ENCODE measurements around the gene PTPRO. TPM values are rescaled to one million over a fixed set of nuclear protein-coding genes. Genes with fewer than 3 reads are reported as not detected.

The PTPRO gene
- total RNA-seq, 1 experiment from 2014 or later = 0.52 TPM

DNA sequence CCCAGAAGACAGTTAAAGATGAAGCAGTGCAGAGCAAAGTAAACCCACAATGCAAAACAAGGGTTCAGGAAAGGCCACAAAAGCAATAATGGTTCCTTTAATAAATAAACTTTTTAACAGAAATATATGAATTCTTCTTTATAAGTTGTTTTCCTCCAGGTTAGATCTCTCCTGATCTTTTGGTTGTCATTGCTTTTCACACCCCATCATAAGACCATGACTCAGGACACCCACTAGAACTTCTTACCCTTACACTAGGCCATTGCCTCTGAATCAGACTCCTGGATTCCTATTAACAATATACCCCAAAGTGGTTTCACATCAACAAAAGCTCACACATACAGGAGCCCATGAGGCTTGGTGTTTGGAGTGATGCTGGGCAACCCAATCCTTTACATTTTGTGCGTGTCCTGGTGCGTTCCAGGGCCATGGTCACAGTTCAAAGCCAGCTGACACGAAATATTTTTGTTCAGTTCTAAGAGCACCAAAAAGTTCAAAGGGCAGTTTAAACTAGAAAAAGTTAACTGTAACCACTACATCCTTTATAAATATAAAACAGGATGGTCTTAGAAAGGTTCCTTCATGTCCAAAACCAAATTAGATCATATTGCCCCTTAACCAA, 279.9 kb downstream of the PTPRO start:
- Histone ChIP-seq H4K20me1 (ENCODE audit: control insufficient read depth, insufficient read depth, insufficient read length) (no peaks in the 10 kb centered on the region), H3K79me1 (ENCODE audit: insufficient read depth, low read depth, low read length, poor library complexity, severe bottlenecking) (no peaks in the 10 kb centered on the region), H3K4me1 (ENCODE audit: insufficient read depth, low read length) (no peaks in the 10 kb centered on the region), H2BK15ac (ENCODE audit: low read depth, low read length) (no peak overlapping the region), H3K9me3 (ENCODE audit: control insufficient read depth, low read depth, low read length) (no peaks in the 10 kb centered on the region), H3K79me2 (ENCODE audit: insufficient read depth, low read length) (no peaks in the 10 kb centered on the region), H2BK120ac (ENCODE audit: low read depth, low read length, poor library complexity, severe bottlenecking) (no peak overlapping the region), H3K14ac (ENCODE audit: insufficient read depth, low read length) (no peak overlapping the region), H3K27ac (ENCODE audit: insufficient read length, low read depth, low read length) (no peak overlapping the region), H3K56ac (ENCODE audit: insufficient read length, low read depth, low read length) (no peak overlapping the region), H2BK5ac (ENCODE audit: insufficient read length, low read length) (no peak overlapping the region), H3K4me2 (ENCODE audit: insufficient read depth, insufficient read length, low read length) (no peak overlapping the region), H3K23ac (ENCODE audit: insufficient read length, low read depth, low read length) (no peak overlapping the region), H4K91ac (ENCODE audit: insufficient read length, low read depth, low read length) (no peak overlapping the region), H2BK20ac (ENCODE audit: low read depth, low read length, poor library complexity, severe bottlenecking) (no peak overlapping the region), H3K18ac (ENCODE audit: insufficient read length, low read depth, low read length) (no peak overlapping the region), H2BK12ac (ENCODE audit: insufficient read length, low read depth, low read length) (no peak overlapping the region), H2AFZ (ENCODE audit: low read length) (no peak overlapping the region), H2AK5ac (ENCODE audit: insufficient read length, low read length) (no peak overlapping the region), H3K27me3 (ENCODE audit: insufficient read depth, low read length) (no peaks in the 10 kb centered on the region), H4K5ac (ENCODE audit: insufficient read length, low read depth, low read length) (no peak overlapping the region), H3T11ph (ENCODE audit: low read length) (no peak overlapping the region), H3K23me2 (ENCODE audit: insufficient read length, low read depth, low read length, poor library complexity, severe bottlenecking) (no peaks in the 10 kb centered on the region), H4K8ac (replicated peaks; ENCODE audit: insufficient read length, low read depth, low read length) (no peak overlapping the region), H3K4ac (ENCODE audit: low read depth, low read length) (no peak overlapping the region), H3K9ac (ENCODE audit: extremely low read depth, insufficient read length, low read length) (no peak overlapping the region)
- WGBS (ENCODE audit: extremely low coverage, insufficient read length, low lambda C conversion rate) = no CpG with 5 or more reads among the region's 3 CpGs
- H3K36me3 Mint-ChIP-seq (ENCODE audit: insufficient read depth in 1 of 3, low read depth in 3 of 3) = no peaks in the 10 kb centered on the region
- TF ChIP-seq, protein P1, sequence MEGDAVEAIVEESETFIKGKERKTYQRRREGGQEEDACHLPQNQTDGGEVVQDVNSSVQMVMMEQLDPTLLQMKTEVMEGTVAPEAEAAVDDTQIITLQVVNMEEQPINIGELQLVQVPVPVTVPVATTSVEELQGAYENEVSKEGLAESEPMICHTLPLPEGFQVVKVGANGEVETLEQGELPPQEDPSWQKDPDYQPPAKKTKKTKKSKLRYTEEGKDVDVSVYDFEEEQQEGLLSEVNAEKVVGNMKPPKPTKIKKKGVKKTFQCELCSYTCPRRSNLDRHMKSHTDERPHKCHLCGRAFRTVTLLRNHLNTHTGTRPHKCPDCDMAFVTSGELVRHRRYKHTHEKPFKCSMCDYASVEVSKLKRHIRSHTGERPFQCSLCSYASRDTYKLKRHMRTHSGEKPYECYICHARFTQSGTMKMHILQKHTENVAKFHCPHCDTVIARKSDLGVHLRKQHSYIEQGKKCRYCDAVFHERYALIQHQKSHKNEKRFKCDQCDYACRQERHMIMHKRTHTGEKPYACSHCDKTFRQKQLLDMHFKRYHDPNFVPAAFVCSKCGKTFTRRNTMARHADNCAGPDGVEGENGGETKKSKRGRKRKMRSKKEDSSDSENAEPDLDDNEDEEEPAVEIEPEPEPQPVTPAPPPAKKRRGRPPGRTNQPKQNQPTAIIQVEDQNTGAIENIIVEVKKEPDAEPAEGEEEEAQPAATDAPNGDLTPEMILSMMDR (conservative IDR thresholded peaks at IDR 0.05) = no peak
- H3K4me1 Mint-ChIP-seq = no peaks in the 10 kb centered on the region
- no peak overlapping the region for H3K27ac Mint-ChIP-seq
- H3K4me3 Mint-ChIP-seq = no peak overlapping the region
- DNase-seq = no peak
- no peaks in the 10 kb centered on the region for H3K9me3 Mint-ChIP-seq
- H3K27me3 Mint-ChIP-seq (ENCODE audit: low read depth) = no peaks in the 10 kb centered on the region

All from H9 (cell line).